Measurements from ENCODE around the gene BCL6.

- no peak for TF ChIP-seq CTCF (IDR thresholded peaks at IDR 0.05; ENCODE audit: low read depth, low read length, missing input control)
- TF ChIP-seq, protein P1, sequence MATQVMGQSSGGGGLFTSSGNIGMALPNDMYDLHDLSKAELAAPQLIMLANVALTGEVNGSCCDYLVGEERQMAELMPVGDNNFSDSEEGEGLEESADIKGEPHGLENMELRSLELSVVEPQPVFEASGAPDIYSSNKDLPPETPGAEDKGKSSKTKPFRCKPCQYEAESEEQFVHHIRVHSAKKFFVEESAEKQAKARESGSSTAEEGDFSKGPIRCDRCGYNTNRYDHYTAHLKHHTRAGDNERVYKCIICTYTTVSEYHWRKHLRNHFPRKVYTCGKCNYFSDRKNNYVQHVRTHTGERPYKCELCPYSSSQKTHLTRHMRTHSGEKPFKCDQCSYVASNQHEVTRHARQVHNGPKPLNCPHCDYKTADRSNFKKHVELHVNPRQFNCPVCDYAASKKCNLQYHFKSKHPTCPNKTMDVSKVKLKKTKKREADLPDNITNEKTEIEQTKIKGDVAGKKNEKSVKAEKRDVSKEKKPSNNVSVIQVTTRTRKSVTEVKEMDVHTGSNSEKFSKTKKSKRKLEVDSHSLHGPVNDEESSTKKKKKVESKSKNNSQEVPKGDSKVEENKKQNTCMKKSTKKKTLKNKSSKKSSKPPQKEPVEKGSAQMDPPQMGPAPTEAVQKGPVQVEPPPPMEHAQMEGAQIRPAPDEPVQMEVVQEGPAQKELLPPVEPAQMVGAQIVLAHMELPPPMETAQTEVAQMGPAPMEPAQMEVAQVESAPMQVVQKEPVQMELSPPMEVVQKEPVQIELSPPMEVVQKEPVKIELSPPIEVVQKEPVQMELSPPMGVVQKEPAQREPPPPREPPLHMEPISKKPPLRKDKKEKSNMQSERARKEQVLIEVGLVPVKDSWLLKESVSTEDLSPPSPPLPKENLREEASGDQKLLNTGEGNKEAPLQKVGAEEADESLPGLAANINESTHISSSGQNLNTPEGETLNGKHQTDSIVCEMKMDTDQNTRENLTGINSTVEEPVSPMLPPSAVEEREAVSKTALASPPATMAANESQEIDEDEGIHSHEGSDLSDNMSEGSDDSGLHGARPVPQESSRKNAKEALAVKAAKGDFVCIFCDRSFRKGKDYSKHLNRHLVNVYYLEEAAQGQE (IDR thresholded peaks at IDR 0.05): no peak
- no peak for TF ChIP-seq GABPA (IDR thresholded peaks at IDR 0.05 in 1 of 2, conservative IDR thresholded peaks at IDR 0.05 in 1 of 2)
- TF ChIP-seq, protein P2, sequence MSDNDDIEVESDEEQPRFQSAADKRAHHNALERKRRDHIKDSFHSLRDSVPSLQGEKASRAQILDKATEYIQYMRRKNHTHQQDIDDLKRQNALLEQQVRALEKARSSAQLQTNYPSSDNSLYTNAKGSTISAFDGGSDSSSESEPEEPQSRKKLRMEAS (IDR thresholded peaks at IDR 0.05): no peak
- TF ChIP-seq NR2F2 (IDR thresholded peaks at IDR 0.05): no peak
- no peak for TF ChIP-seq TAF1 (conservative IDR thresholded peaks at IDR 0.05)
- TF ChIP-seq RXRA (IDR thresholded peaks at IDR 0.05): no peak
- no peak for TF ChIP-seq RAD21 (IDR thresholded peaks at IDR 0.05)
- TF ChIP-seq YY1 (IDR thresholded peaks at IDR 0.05): no peak
- TF ChIP-seq EGR1 (IDR thresholded peaks at IDR 0.05; ENCODE audit: low read depth in 2 of 2): no peak
- TF ChIP-seq ZBTB33 (IDR thresholded peaks at IDR 0.05): no peak
These were observed 10.4 kb downstream of the BCL6 start for GRCh38 chr3:187734841-187735240.

Data from liver (tissue), 3 donors.